Liver (tissue), 9 donors: ENCODE data around the gene FGFBP2. TPM values are rescaled to one million over a fixed set of nuclear protein-coding genes. Genes with fewer than 3 reads are reported as not detected.

Experiments
- DNase-seq: peaks from one replicate; pipeline ENCODE4 v3.0.0-alpha.2; 2017; ENCODE audit warnings: low spot score
- H3K27ac ChIP-seq, 2 donors: one replicate each; pipeline ENCODE4 v1.7.0; 2013; ENCODE audit warnings: inconsistent platforms in 2 of 2, low read length in 2 of 2, control low read depth in 1 of 2, low read depth in 1 of 2, mild to moderate bottlenecking in 1 of 2
- H3K27me3 ChIP-seq, 4 donors: one replicate each; pipeline versions ENCODE4 v1.6.1 to v1.7.0; 2013; ENCODE audit warnings: low read length in 3 of 4, inconsistent platforms in 1 of 4, mild to moderate bottlenecking in 1 of 4, moderate library complexity in 1 of 4; ENCODE audit not compliant: control insufficient read depth in 4 of 4, insufficient read depth in 4 of 4
- H3K36me3 ChIP-seq, 4 donors: one replicate each; pipeline versions ENCODE4 v1.6.1 to v1.7.0; 2013; ENCODE audit warnings: low read length in 3 of 4, mild to moderate bottlenecking in 3 of 4, low read depth in 1 of 4, moderate library complexity in 1 of 4; ENCODE audit not compliant: control insufficient read depth in 4 of 4, insufficient read depth in 3 of 4
- H3K4me1 ChIP-seq, 4 donors: one replicate each; pipeline versions ENCODE4 v1.6.1 to v1.7.0; 2013; ENCODE audit warnings: low read length in 3 of 4, mild to moderate bottlenecking in 3 of 4, moderate library complexity in 1 of 4; ENCODE audit not compliant: control insufficient read depth in 4 of 4, insufficient read depth in 4 of 4
- H3K4me3 ChIP-seq, 3 donors: one replicate each; pipeline versions ENCODE4 v1.6.1 to v1.7.0; 2013; ENCODE audit warnings: low read length in 3 of 3, control low read depth in 1 of 3, low read depth in 1 of 3, mild to moderate bottlenecking in 1 of 3
- H3K9ac ChIP-seq, 2 donors: one replicate each; pipeline ENCODE4 v1.7.0; 2013; ENCODE audit warnings: low read length in 2 of 2, mild to moderate bottlenecking in 2 of 2, moderate library complexity in 2 of 2, control low read depth in 1 of 2, low read depth in 1 of 2
- H3K9me3 ChIP-seq, 4 donors: one replicate each; pipeline versions ENCODE4 v1.6.1 to v1.7.0; 2013; ENCODE audit warnings: low read length in 3 of 4; ENCODE audit not compliant: control insufficient read depth in 4 of 4
- EGR1 ChIP-seq, 2 donors: IDR thresholded peaks; 2 replicates each; pipeline ENCODE4 v1.6.1; 2016 to 2018; ENCODE audit warnings: antibody characterized with exemption in 2 of 2, low read depth in 2 of 2
- FOXA1 ChIP-seq: IDR thresholded peaks from 2 replicates; pipeline ENCODE4 v1.6.1; 2016; ENCODE audit warnings: antibody characterized with exemption
- FOXA2 ChIP-seq: IDR thresholded peaks from 2 replicates; pipeline ENCODE4 v1.6.1; 2016; ENCODE audit warnings: antibody characterized with exemption
- GABPA ChIP-seq, 2 donors: IDR thresholded peaks in 1 of 2; conservative IDR thresholded peaks in 1 of 2; 2 replicates each; pipeline ENCODE4 v1.6.1; 2016; ENCODE audit warnings: antibody characterized with exemption in 2 of 2, mild to moderate bottlenecking in 1 of 2, moderate library complexity in 1 of 2
- HNF4A ChIP-seq, 2 donors: conservative IDR thresholded peaks; 2 replicates each; pipeline ENCODE4 v1.6.1; 2016; ENCODE audit warnings: antibody characterized with exemption in 2 of 2, mild to moderate bottlenecking in 2 of 2
- JUND ChIP-seq, 2 donors: IDR thresholded peaks; 2 replicates each; pipeline ENCODE4 v1.6.1; 2016; ENCODE audit warnings: antibody characterized with exemption in 2 of 2
- NR2F2 ChIP-seq: IDR thresholded peaks from 2 replicates; pipeline ENCODE4 v1.6.1; 2016; ENCODE audit warnings: antibody characterized with exemption
- RAD21 ChIP-seq, 2 donors: IDR thresholded peaks; 2 replicates each; pipeline ENCODE4 v1.6.1; 2016; ENCODE audit warnings: antibody characterized with exemption in 2 of 2, mild to moderate bottlenecking in 2 of 2
- RXRA ChIP-seq, 2 donors: IDR thresholded peaks; 2 replicates each; pipeline ENCODE4 v1.6.1; 2017 to 2018; ENCODE audit warnings: antibody characterized with exemption in 2 of 2, mild to moderate bottlenecking in 1 of 2
- SP1 ChIP-seq: IDR thresholded peaks from 2 replicates; pipeline ENCODE4 v1.6.1; 2018; ENCODE audit warnings: antibody characterized with exemption, mild to moderate bottlenecking
- TAF1 ChIP-seq: conservative IDR thresholded peaks from 2 replicates; pipeline ENCODE4 v1.6.1; 2016; ENCODE audit warnings: antibody characterized with exemption, mild to moderate bottlenecking
- YY1 ChIP-seq: IDR thresholded peaks from 2 replicates; pipeline ENCODE4 v1.6.1; 2016; ENCODE audit warnings: antibody characterized with exemption, mild to moderate bottlenecking
- WGBS: extraction: QIAGEN DNeasy Blood & Tissue Kit; methylation state at CpG from one replicate; pipeline ENCODE4 v1.1.7; 2013; 5-methylcytosine and 5-hydroxymethylcytosine counted together
- polyA plus RNA-seq, 2 donors: library from polyadenylated mRNA; stranded (reverse) in 1 of 2; unstranded in 1 of 2; fragments of 200-250 nt in 1 of 2; fragments of >200 nt in 1 of 2; fragmentation: Nextera tagmentation in 1 of 2; extraction: Ambion mirVana in 1 of 2; gene quantifications; one replicate each; pipeline versions ENCODE4 v1.2.1 to v1.2.3, GENCODE V29; 2013 to 2015
- total RNA-seq, 2 donors: library from RNA; depleted of rRNA; stranded (reverse); fragments of >200 nt; gene quantifications; one replicate each; pipeline ENCODE4 v1.2.3, GENCODE V29; 2014
- TF ChIP-seq, protein P1 (sequence below): IDR thresholded peaks from 2 replicates; pipeline ENCODE4 v1.6.1; 2016; ENCODE audit warnings: antibody characterized with exemption
- TF ChIP-seq, protein P2 (sequence below): IDR thresholded peaks from 2 replicates; pipeline ENCODE4 v1.6.1; 2016; ENCODE audit warnings: antibody characterized with exemption
- TF ChIP-seq, protein P3 (sequence below): IDR thresholded peaks from 2 replicates; pipeline ENCODE4 v1.6.1; 2016; ENCODE audit warnings: antibody characterized with exemption
- TF ChIP-seq, protein P4 (sequence below): IDR thresholded peaks from 2 replicates; pipeline ENCODE4 v1.6.1; 2016; ENCODE audit warnings: antibody characterized with exemption, mild to moderate bottlenecking
- TF ChIP-seq, protein P5 (sequence below): fragments of 150-350 bp; IDR thresholded peaks from 2 replicates; pipeline ENCODE4 v1.5.1; 2017; ENCODE audit warnings: improper control_type of control experiment, low read depth, low read length; ENCODE audit not compliant: missing input control
- donor health status: healthy.
- donor health status: healthy.
- donor health status: healthy.
- donor health status: healthy.
- donor health status: healthy.

Gene FGFBP2
- total and polyA plus RNA-seq, 4 donors = 0.14 to 0.60 (median 0.25) TPM; not detected in 1

DNA sequence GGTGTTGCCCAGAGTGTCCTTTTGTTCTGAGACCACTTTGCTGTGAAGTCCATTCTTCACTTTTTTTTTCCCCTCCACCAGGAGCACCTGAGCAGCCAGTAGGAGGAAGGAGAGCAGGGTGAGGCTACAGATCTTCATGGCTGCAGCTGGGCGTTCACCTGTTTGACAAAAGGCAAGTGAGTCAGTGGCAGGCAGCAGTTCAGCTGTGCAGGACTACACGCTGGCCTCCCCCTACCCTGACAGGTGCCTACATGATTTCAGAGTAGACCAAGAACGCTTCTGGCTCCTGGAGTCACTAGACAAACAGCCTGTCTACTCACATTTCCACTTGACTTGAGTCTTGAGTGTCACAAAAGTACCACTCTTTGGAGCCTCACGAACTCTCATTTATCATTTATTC lies 26.5 kb downstream of the FGFBP2 start (continued):
- TF ChIP-seq TAF1 = no peak

DNA sequence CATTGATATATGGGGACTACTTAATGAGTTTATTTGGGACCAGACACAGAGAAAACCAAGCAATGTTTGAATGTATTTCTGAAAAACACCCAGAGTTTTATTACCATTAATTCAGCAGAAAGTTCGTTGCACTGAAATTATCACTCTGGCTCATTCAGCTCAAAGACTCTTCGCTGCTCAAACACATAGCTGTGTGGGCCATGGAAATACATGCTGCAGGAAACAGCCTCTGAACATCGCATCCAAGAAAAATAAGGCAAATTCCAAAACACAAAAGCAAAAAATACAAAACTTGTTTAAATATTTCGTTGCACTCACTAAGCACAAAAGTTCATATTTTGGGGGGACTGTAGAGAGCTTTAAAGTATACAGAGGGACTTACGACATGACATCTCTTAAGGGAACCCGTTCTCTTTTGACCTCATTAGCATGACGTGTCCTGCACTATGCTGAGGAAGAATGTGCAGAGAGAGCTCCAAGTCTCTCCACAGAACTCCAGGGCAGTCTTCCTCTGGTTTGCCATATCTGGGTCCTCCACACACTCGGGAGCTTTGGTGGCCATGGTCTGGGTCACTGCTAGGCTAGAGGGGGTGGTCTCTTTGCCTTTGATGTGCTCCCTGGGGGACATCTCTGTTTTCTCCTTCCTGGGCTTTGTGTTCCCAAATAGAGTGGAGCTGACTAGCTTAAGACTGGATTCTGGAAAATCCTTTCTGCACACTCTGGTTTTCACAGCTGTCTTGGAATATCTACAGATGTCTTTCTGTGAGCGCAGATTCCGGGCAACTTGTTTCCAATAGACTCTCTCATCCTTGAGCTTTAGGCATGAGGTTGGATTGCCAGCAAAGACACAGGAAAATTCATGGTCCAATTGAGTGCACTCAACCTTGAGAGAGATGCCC lies 27.2 kb downstream of the FGFBP2 start:
- Histone ChIP-seq H3K27ac (no peak overlapping the region), H3K4me3 (no peak overlapping the region), H3K9ac (no peak overlapping the region), H3K9me3 (no peaks in the 10 kb centered on the region), H3K4me1 (no peaks in the 10 kb centered on the region), H3K27me3 (peaks cover 0 to 5% (median 0%) of the 10 kb centered on the region in 4 donors), H3K36me3 (no peaks in the 10 kb centered on the region)
- WGBS = 78% methylated on average over 10 of the region's 10 CpGs
- DNase-seq = no peak
- TF ChIP-seq, protein P1, sequence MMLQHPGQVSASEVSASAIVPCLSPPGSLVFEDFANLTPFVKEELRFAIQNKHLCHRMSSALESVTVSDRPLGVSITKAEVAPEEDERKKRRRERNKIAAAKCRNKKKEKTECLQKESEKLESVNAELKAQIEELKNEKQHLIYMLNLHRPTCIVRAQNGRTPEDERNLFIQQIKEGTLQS = no peak
- TF ChIP-seq GABPA (IDR thresholded peaks at IDR 0.05 in 1 of 2, conservative IDR thresholded peaks at IDR 0.05 in 1 of 2) (no peak), FOXA1 (no peak), FOXA2 (no peak), YY1 (no peak), NR2F2 (no peak), TAF1 (no peak), JUND (IDR thresholded peaks at IDR 0.05) (no peak), HNF4A (conservative IDR thresholded peaks at IDR 0.05) (no peak), RAD21 (IDR thresholded peaks at IDR 0.05) (no peak)
- TF ChIP-seq, protein P2, sequence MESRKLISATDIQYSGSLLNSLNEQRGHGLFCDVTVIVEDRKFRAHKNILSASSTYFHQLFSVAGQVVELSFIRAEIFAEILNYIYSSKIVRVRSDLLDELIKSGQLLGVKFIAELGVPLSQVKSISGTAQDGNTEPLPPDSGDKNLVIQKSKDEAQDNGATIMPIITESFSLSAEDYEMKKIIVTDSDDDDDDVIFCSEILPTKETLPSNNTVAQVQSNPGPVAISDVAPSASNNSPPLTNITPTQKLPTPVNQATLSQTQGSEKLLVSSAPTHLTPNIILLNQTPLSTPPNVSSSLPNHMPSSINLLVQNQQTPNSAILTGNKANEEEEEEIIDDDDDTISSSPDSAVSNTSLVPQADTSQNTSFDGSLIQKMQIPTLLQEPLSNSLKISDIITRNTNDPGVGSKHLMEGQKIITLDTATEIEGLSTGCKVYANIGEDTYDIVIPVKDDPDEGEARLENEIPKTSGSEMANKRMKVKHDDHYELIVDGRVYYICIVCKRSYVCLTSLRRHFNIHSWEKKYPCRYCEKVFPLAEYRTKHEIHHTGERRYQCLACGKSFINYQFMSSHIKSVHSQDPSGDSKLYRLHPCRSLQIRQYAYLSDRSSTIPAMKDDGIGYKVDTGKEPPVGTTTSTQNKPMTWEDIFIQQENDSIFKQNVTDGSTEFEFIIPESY = no peak
- TF ChIP-seq, protein P3, sequence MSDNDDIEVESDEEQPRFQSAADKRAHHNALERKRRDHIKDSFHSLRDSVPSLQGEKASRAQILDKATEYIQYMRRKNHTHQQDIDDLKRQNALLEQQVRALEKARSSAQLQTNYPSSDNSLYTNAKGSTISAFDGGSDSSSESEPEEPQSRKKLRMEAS = no peak
- TF ChIP-seq, protein P4, sequence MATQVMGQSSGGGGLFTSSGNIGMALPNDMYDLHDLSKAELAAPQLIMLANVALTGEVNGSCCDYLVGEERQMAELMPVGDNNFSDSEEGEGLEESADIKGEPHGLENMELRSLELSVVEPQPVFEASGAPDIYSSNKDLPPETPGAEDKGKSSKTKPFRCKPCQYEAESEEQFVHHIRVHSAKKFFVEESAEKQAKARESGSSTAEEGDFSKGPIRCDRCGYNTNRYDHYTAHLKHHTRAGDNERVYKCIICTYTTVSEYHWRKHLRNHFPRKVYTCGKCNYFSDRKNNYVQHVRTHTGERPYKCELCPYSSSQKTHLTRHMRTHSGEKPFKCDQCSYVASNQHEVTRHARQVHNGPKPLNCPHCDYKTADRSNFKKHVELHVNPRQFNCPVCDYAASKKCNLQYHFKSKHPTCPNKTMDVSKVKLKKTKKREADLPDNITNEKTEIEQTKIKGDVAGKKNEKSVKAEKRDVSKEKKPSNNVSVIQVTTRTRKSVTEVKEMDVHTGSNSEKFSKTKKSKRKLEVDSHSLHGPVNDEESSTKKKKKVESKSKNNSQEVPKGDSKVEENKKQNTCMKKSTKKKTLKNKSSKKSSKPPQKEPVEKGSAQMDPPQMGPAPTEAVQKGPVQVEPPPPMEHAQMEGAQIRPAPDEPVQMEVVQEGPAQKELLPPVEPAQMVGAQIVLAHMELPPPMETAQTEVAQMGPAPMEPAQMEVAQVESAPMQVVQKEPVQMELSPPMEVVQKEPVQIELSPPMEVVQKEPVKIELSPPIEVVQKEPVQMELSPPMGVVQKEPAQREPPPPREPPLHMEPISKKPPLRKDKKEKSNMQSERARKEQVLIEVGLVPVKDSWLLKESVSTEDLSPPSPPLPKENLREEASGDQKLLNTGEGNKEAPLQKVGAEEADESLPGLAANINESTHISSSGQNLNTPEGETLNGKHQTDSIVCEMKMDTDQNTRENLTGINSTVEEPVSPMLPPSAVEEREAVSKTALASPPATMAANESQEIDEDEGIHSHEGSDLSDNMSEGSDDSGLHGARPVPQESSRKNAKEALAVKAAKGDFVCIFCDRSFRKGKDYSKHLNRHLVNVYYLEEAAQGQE = no peak

DNA sequence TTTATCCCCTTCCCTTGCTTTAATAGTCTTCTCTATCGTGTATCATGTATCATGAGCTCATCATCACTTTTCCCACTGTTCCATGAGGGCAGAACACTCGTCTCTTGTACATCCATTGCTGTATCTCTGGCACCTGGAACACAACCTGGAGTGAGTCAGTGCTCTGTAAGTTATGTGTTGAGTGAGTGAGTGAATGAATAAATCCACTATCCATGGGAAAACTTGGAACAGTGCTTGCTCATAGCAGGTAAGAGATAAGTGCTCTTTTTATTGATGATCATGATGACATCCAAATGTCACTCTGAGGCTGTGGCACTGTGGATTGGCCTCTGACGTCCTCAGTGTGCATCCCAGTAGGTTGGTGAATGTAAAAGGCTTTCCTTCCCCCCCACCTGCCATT lies 28.7 kb downstream of the FGFBP2 start:
- Histone ChIP-seq H3K9ac (no peak overlapping the region), H3K27ac (no peak overlapping the region), H3K27me3 (peaks cover 0 to 5% (median 0%) of the 10 kb centered on the region in 4 donors), H3K4me3 (no peak overlapping the region), H3K36me3 (no peaks in the 10 kb centered on the region), H3K9me3 (no peaks in the 10 kb centered on the region), H3K4me1 (no peaks in the 10 kb centered on the region)
- 70% methylated on average over 3 of the region's 3 CpGs for WGBS
- DNase-seq = no peak
- TF ChIP-seq, protein P1 = no peak
- TF ChIP-seq, protein P3 = no peak
- no peak for TF ChIP-seq NR2F2
- no peak for TF ChIP-seq RAD21 (IDR thresholded peaks at IDR 0.05)
- TF ChIP-seq, protein P5, sequence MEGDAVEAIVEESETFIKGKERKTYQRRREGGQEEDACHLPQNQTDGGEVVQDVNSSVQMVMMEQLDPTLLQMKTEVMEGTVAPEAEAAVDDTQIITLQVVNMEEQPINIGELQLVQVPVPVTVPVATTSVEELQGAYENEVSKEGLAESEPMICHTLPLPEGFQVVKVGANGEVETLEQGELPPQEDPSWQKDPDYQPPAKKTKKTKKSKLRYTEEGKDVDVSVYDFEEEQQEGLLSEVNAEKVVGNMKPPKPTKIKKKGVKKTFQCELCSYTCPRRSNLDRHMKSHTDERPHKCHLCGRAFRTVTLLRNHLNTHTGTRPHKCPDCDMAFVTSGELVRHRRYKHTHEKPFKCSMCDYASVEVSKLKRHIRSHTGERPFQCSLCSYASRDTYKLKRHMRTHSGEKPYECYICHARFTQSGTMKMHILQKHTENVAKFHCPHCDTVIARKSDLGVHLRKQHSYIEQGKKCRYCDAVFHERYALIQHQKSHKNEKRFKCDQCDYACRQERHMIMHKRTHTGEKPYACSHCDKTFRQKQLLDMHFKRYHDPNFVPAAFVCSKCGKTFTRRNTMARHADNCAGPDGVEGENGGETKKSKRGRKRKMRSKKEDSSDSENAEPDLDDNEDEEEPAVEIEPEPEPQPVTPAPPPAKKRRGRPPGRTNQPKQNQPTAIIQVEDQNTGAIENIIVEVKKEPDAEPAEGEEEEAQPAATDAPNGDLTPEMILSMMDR = no peak
- TF ChIP-seq GABPA (IDR thresholded peaks at IDR 0.05 in 1 of 2, conservative IDR thresholded peaks at IDR 0.05 in 1 of 2) = no peak
- TF ChIP-seq FOXA1 = no peak
- TF ChIP-seq FOXA2 = no peak
- TF ChIP-seq SP1 = no peak
- TF ChIP-seq, protein P2 = no peak
- no peak for TF ChIP-seq JUND (IDR thresholded peaks at IDR 0.05)
- TF ChIP-seq HNF4A (conservative IDR thresholded peaks at IDR 0.05) = no peak
- TF ChIP-seq TAF1 = no peak
- TF ChIP-seq YY1 = no peak
- no peak for TF ChIP-seq RXRA (IDR thresholded peaks at IDR 0.05)
- TF ChIP-seq EGR1 (IDR thresholded peaks at IDR 0.05; ENCODE audit: low read depth in 2 of 2) = no peak
